HFF-Myc (cell line): Measurements from ENCODE around the gene ELAVL4.

Source experiments
- DNase-seq: peaks from one replicate; pipeline ENCODE4 v3.0.0-alpha.2; 2011; ENCODE audit warnings: low read depth; ENCODE audit errors: extremely low read depth
- H3K4me3 ChIP-seq: replicated peaks from 2 replicates; pipeline ENCODE4 v1.5.1; 2011; ENCODE audit warnings: low read depth, mild to moderate bottlenecking, control low read depth, low read length
- TF ChIP-seq, protein P1 (sequence below): IDR thresholded peaks from 2 replicates; pipeline ENCODE4 v1.5.1; 2012; ENCODE audit warnings: mild to moderate bottlenecking, low read depth, low read length, control low read depth; ENCODE audit errors: missing control alignments

ELAVL4 gene

GRCh38 chr1:50084389-50084788 is 24.3 kb upstream of the ELAVL4 start:
- no peak for DNase-seq
- TF ChIP-seq, protein P1, sequence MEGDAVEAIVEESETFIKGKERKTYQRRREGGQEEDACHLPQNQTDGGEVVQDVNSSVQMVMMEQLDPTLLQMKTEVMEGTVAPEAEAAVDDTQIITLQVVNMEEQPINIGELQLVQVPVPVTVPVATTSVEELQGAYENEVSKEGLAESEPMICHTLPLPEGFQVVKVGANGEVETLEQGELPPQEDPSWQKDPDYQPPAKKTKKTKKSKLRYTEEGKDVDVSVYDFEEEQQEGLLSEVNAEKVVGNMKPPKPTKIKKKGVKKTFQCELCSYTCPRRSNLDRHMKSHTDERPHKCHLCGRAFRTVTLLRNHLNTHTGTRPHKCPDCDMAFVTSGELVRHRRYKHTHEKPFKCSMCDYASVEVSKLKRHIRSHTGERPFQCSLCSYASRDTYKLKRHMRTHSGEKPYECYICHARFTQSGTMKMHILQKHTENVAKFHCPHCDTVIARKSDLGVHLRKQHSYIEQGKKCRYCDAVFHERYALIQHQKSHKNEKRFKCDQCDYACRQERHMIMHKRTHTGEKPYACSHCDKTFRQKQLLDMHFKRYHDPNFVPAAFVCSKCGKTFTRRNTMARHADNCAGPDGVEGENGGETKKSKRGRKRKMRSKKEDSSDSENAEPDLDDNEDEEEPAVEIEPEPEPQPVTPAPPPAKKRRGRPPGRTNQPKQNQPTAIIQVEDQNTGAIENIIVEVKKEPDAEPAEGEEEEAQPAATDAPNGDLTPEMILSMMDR, result no peak
- no peak overlapping the region for H3K4me3 ChIP-seq

DNA sequence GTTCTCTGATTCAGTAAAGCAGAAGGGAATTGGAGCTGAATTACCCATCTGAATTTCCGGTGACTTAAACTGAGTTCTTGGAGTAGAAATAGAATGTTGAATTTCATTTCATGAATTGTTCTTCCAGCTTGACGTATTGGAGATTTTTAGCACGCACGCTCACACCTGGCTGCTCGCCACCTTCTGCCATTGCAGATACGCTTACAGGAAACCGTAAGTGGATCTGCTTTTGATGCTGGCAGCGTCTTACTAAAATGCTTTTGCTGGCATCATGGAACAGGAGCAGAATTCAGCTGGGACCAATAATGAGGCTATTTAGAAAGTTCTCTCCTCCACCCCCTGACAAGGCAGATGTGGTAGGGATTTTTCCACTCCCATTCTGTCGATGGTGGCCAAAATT is 17.7 kb upstream of the ELAVL4 start:
- DNase-seq, result no peak
- no peak overlapping the region for H3K4me3 ChIP-seq
- TF ChIP-seq, protein P1, result no peak

DNA sequence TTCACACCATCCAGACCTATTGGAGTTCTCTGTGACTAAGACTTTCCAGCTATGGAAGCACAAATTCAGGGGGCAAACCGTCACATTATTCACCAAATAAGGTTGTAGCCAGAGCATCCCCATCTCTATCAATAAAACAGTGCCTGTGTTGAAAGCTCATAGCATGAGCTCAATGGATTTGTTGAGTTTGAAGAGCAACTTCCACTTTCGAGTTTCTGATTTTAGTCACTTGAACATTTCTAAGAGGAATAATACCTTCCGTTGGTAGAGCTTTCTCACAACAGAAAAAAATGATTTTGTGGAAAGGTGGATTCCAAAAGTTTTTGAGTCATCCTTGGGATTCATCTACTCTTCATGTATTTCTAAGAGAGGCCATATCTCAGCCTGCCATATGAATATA is 13.0 kb upstream of the ELAVL4 start:
- H3K4me3 ChIP-seq, result no peak overlapping the region
- TF ChIP-seq, protein P1, result no peak
- no peak for DNase-seq

DNA sequence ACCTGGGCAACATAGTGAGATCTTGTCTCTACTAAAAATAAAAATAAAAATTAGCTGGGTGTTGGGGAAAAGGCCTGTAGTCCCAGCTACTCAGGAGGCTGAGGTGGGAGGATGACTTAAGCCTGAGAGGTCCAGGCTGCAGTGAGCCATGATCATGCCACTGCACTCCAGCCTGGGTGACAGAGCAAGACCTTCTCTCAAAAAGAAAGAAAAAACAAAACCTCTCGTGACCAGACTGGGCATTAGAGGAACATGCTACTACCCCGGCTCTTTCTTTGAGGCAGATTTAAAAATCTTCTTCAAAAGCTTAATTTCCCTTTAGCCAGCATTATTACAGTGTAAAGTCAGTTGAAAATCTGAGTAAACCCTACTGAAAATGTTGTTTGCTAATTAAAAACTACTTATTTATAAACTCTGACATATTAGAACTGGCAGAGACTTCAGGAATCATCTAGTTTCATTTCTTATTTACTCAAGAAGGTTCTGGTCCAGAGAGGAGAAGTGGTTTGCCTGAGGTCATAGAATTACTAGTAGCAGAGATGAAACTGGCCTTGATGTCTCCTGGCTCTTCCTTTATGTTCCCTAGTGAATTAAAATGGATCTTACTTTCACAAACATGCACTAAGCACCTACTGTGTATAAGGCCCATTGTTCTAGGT is 11.6 kb upstream of the ELAVL4 start:
- no peak for DNase-seq
- TF ChIP-seq, protein P1, result no peak
- H3K4me3 ChIP-seq, result no peak overlapping the region

DNA sequence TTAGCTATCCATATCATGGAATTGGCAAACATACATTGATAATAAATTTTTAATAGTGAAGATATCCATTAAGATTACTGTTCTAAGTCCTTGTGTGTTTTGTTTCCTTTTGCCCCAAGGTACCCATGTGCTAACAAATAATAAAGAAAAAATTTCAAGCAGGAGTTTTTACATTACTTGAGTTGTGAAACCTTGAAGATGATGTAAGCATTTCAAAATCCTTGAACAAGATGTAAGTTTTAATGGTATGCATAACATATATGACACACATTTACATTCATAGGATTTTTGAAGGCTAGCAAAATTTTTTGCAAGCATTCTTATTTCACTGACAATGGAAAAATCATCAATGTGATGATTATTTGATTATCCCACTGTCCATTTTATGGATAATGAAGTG is 10.9 kb upstream of the ELAVL4 start:
- TF ChIP-seq, protein P1, result no peak
- no peak overlapping the region for H3K4me3 ChIP-seq
- no peak for DNase-seq

DNA sequence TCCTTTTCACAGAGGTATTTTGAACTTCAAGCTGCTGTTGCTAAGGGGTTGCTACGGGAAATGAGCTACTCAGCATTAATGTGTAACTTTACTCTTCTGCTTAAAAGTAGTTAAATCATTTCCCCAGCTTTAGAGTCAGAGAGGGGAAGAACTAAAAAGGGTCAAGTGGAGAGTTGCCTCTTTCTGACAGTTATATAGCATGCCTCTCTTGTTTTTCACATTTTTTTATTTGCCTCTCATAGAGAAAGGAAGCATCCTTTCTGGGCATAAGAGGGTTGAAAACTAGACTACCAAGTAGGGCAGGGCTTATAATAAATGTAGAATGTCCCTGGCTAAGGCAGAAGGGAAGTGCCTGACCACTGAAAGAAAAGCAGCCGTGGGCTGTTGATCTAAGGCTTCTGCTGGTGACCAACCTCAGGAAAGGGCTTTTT is 10.1 kb upstream of the ELAVL4 start:
- TF ChIP-seq, protein P1, result no peak
- no peak overlapping the region for H3K4me3 ChIP-seq
- DNase-seq, result no peak

DNA sequence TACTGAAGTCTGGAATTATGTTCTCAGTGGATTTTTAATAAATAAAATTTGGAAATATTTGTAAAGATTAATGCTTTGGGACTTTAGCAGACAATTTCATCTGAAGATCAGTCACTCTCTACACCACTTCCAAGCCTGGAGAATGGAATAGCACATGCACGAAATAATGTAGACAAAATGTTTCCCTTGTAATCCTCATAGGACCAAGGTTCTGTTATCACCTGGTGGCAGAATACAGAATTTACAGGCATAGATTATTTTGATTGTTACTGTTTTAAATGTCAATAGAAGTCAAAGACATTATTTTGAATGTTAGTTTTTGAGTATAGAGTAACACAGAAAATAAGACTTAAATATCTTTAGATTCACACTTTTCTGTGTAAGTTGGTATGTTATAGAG is 9.1 kb upstream of the ELAVL4 start:
- H3K4me3 ChIP-seq, result no peak overlapping the region
- TF ChIP-seq, protein P1, result no peak
- no peak for DNase-seq
